ENCODE results near the gene ANKAR.

GRCh38 chr2:189702071-189702470 lies 27.6 kb downstream of the ANKAR start:
- TF ChIP-seq POLR2A (IDR thresholded peaks at IDR 0.05) (no peak), CTCF (IDR thresholded peaks at IDR 0.05) (no peak), EP300 (IDR thresholded peaks at IDR 0.05) (no peak)

Data from suprapubic skin (tissue), 3 donors.